ENCODE results near the gene RESP18.

The RESP18 gene

GRCh38 chr2:219297766-219298456 is 34.6 kb downstream of the RESP18 start:
- no peaks in the 10 kb centered on the region for H3K79me2 ChIP-seq (ENCODE audit: insufficient read depth, low read depth)
- H3K36me3 ChIP-seq (ENCODE audit: insufficient read depth) = no peaks in the 10 kb centered on the region
- H3K4me3 ChIP-seq (IDR thresholded peaks at IDR 0.05; ENCODE audit: insufficient read depth, low read depth, low read length) = no peak overlapping the region
- peaks cover 11% of the 10 kb centered on the region for H3K4me1 ChIP-seq (ENCODE audit: low read depth, poor library complexity, severe bottlenecking)
- H3K27ac ChIP-seq = no peak overlapping the region
- H3K27me3 ChIP-seq (ENCODE audit: insufficient read depth, low read depth) = peaks cover 45% of the 10 kb centered on the region
- H2AFZ ChIP-seq (ENCODE audit: low read depth) = no peak overlapping the region
- no peak for TF ChIP-seq CTCF (conservative IDR thresholded peaks at IDR 0.05; ENCODE audit: low read depth, low read length)
- H3K4me2 ChIP-seq = no peak overlapping the region
- H3K9ac ChIP-seq = no peak overlapping the region
- no peaks in the 10 kb centered on the region for H4K20me1 ChIP-seq (ENCODE audit: insufficient read depth)

GRCh38 chr2:219296631-219297391 is 35.7 kb downstream of the RESP18 start:
- no peak overlapping the region for H2AFZ ChIP-seq (ENCODE audit: low read depth)
- peaks cover 37% of the 10 kb centered on the region for H3K27me3 ChIP-seq (ENCODE audit: insufficient read depth, low read depth)
- no peaks in the 10 kb centered on the region for H4K20me1 ChIP-seq (ENCODE audit: insufficient read depth)
- no peaks in the 10 kb centered on the region for H3K36me3 ChIP-seq (ENCODE audit: insufficient read depth)
- no peak for TF ChIP-seq CTCF (conservative IDR thresholded peaks at IDR 0.05; ENCODE audit: low read depth, low read length)
- H3K4me2 ChIP-seq = no peak overlapping the region
- no peak overlapping the region for H3K9ac ChIP-seq
- no peaks in the 10 kb centered on the region for H3K79me2 ChIP-seq (ENCODE audit: insufficient read depth, low read depth)
- H3K4me1 ChIP-seq (ENCODE audit: low read depth, poor library complexity, severe bottlenecking) = peaks cover 11% of the 10 kb centered on the region
- H3K27ac ChIP-seq = no peak overlapping the region
- H3K4me3 ChIP-seq (IDR thresholded peaks at IDR 0.05; ENCODE audit: insufficient read depth, low read depth, low read length) = no peak overlapping the region

- Histone ChIP-seq H3K9ac (no peak overlapping the region), H3K27ac (no peak overlapping the region), H4K20me1 (ENCODE audit: insufficient read depth) (no peaks in the 10 kb centered on the region), H3K4me2 (no peak overlapping the region), H3K4me1 (ENCODE audit: low read depth, poor library complexity, severe bottlenecking) (peaks cover 11% of the 10 kb centered on the region), H3K79me2 (ENCODE audit: insufficient read depth, low read depth) (no peaks in the 10 kb centered on the region), H2AFZ (ENCODE audit: low read depth) (no peak overlapping the region), H3K27me3 (ENCODE audit: insufficient read depth, low read depth) (peaks cover 31% of the 10 kb centered on the region; the same call in 1 of the 2 replicates), H3K36me3 (ENCODE audit: insufficient read depth) (no peaks in the 10 kb centered on the region), H3K4me3 (IDR thresholded peaks at IDR 0.05; ENCODE audit: insufficient read depth, low read depth, low read length) (no peak overlapping the region)
- TF ChIP-seq CTCF (conservative IDR thresholded peaks at IDR 0.05; ENCODE audit: low read depth, low read length) = no peak
Observed at GRCh38 chr2:219296142-219296541, 36.4 kb downstream of the RESP18 start.

GRCh38 chr2:219294356-219295351 is 37.9 kb downstream of the RESP18 start:
- Histone ChIP-seq H2AFZ (ENCODE audit: low read depth) (peak overlapping the region; percentile 83), H3K36me3 (ENCODE audit: insufficient read depth) (no peaks in the 10 kb centered on the region), H3K9ac (peak overlapping the region; percentile 54; the same call in 1 of the 2 replicates), H3K4me2 (peak overlapping the region; percentile 86), H3K27me3 (ENCODE audit: insufficient read depth, low read depth) (peaks cover 23% of the 10 kb centered on the region; the same call in 1 of the 2 replicates), H3K4me3 (IDR thresholded peaks at IDR 0.05; ENCODE audit: insufficient read depth, low read depth, low read length) (no peak overlapping the region), H3K4me1 (ENCODE audit: low read depth, poor library complexity, severe bottlenecking) (peaks cover 7% of the 10 kb centered on the region), H3K27ac (no peak overlapping the region), H3K79me2 (ENCODE audit: insufficient read depth, low read depth) (no peaks in the 10 kb centered on the region), H4K20me1 (ENCODE audit: insufficient read depth) (no peaks in the 10 kb centered on the region)
- TF ChIP-seq CTCF (conservative IDR thresholded peaks at IDR 0.05; ENCODE audit: low read depth, low read length) = peak; percentile 86
